Islet of Langerhans (tissue), 1 donor: ENCODE measurements around the gene ADAMTS2.

Experiments used
- FAIRE-seq: peaks from one replicate; lab custom pipeline; 2011; peaks lifted over from hg19 to GRCh38; lab: Jason Lieb, UNC

The ADAMTS2 gene

GRCh38 chr5:179343719-179344430 is 1.4 kb downstream of the ADAMTS2 start:
- no peak for FAIRE-seq

- no peak for FAIRE-seq
Observed at GRCh38 chr5:179343021-179343718, 2.1 kb downstream of the ADAMTS2 start.

- FAIRE-seq, result no peak
Observed at GRCh38 chr5:179342577-179342976, 2.7 kb downstream of the ADAMTS2 start.

GRCh38 chr5:179340465-179340864 is 4.8 kb downstream of the ADAMTS2 start:
- no peak for FAIRE-seq

- no peak for FAIRE-seq
Observed at GRCh38 chr5:179339996-179340395, 5.3 kb downstream of the ADAMTS2 start.

GRCh38 chr5:179339081-179339480 is 6.2 kb downstream of the ADAMTS2 start:
- FAIRE-seq, result no peak

GRCh38 chr5:179337796-179338676 is 7.2 kb downstream of the ADAMTS2 start:
- no peak for FAIRE-seq

GRCh38 chr5:179336871-179337795 is 8.1 kb downstream of the ADAMTS2 start:
- no peak for FAIRE-seq

- no peak for FAIRE-seq
Observed at GRCh38 chr5:179336126-179336870, 9.0 kb downstream of the ADAMTS2 start.

- FAIRE-seq, result no peak
Observed at GRCh38 chr5:179333796-179334761, 11.2 kb downstream of the ADAMTS2 start.

- FAIRE-seq, result no peak
Observed at GRCh38 chr5:179332741-179333290, 12.4 kb downstream of the ADAMTS2 start.

GRCh38 chr5:179331591-179332375 is 13.5 kb downstream of the ADAMTS2 start:
- no peak for FAIRE-seq

GRCh38 chr5:179330186-179330900 is 14.9 kb downstream of the ADAMTS2 start:
- FAIRE-seq, result no peak

- FAIRE-seq, result no peak
Observed at GRCh38 chr5:179328291-179328690, 17.0 kb downstream of the ADAMTS2 start.

- no peak for FAIRE-seq
Observed at GRCh38 chr5:179327021-179327735, 18.1 kb downstream of the ADAMTS2 start.

GRCh38 chr5:179326122-179326927 is 18.9 kb downstream of the ADAMTS2 start:
- FAIRE-seq, result no peak
